ENCODE measurements around the gene S100A2.
"Not testable (repeated sequence)": the region's sequence is repeated elsewhere in the genome, so short reads cannot be mapped to it uniquely, and the experiment has no call there.

Gene S100A2

GRCh38 chr1:153532769-153533599 is 32.7 kb downstream of the S100A2 start:
- peak; percentile 48 to 54 for DNase-seq (ENCODE audit: low read depth in 2 of 2)

DNA sequence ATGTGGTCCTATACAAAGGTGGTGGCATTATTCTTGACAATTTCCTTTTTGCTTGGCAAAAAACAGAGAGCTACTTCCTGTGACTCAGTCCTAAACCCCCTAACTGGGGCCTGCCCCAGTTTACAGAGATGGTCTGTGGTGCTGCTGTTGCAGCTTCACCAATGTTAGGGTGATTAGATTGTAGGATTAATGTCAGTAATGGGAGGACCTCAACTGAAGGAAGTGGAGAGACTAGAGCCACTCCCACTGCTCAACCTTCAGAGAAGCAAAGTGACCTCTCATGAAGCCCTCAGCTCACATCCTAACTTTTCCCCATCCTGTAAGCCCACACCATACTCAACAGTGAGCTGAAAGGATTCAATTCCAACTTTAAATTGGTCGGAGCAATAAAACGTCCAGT is 33.5 kb downstream of the S100A2 start:
- peak in 1 of 2 donors; percentile 21 for DNase-seq (ENCODE audit: low read depth in 2 of 2)

DNA sequence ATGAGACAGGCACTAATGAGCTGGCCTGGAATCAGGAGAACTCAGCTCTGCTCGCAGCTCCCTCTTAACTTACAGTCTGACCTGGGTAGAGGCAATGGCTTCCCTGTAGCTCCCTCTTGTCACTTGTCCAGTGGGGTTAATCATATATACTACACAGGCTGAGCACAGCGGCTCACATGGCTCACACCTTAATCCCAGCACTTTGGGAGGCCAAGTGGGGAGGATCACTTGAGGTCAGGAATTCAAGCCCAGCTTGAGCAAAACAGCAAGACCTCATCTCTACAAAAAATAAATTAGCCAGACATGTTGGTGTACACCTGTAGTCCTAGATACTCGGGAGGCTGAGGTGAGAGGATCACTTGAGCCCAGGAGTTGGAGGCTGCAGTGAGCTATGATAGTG is 34.0 kb downstream of the S100A2 start:
- no peak for DNase-seq (ENCODE audit: low read depth in 2 of 2)

DNA sequence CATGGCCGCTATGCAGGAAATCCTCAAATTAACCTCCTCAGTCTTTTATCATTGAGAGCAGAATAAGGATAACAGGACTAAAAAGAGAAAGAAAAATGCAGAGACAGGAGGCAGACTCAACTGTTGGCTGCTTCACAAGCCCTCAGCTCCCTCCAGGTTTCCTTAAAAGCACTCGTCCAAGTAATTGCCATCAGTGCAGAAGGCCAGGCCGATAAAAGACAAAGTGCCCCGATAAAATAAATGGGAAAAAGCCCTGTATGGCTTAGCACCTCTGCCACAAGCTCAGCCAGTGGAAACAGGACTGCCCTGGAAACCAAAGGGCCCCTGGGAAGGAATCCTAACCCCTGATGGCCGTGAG is 38.0 kb downstream of the S100A2 start:
- no peak for DNase-seq (ENCODE audit: low read depth in 2 of 2)

DNA sequence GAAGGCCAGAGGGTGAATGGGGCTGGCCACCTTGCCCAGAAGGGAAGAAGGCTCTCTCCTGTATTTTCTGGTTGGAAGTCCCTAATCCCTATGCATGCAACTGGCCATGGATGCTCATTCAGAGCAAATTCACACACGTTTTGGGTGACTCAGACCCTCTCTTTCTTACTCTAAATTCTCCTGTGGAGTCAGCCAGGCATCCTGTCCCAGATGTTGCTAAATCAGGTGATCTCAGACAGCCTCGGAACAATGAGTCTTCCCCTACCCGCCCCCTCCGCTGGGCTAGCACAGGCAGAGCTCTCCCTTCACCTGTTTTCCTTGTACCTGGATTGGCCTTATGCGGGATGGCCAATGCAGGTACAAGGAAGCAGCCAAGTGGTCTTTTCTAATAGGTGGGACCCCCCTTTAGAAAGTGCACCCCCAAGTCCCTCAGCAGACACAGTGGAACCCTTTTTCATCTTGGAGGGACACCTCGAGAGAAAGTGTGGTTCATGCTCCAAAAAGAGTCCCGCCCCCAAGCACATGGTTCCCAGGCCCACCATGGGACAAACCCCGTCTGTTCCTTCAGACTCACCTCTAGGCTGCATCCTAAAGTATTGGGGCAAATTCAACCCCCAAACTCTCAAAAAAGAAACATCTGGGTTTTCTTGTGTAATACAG is 38.5 kb downstream of the S100A2 start:
- DNase-seq (ENCODE audit: low read depth in 2 of 2): no peak

- DNase-seq (ENCODE audit: low read depth in 2 of 2): no peak
These were observed 39.5 kb downstream of the S100A2 start for GRCh38 chr1:153526132-153526543.

DNA sequence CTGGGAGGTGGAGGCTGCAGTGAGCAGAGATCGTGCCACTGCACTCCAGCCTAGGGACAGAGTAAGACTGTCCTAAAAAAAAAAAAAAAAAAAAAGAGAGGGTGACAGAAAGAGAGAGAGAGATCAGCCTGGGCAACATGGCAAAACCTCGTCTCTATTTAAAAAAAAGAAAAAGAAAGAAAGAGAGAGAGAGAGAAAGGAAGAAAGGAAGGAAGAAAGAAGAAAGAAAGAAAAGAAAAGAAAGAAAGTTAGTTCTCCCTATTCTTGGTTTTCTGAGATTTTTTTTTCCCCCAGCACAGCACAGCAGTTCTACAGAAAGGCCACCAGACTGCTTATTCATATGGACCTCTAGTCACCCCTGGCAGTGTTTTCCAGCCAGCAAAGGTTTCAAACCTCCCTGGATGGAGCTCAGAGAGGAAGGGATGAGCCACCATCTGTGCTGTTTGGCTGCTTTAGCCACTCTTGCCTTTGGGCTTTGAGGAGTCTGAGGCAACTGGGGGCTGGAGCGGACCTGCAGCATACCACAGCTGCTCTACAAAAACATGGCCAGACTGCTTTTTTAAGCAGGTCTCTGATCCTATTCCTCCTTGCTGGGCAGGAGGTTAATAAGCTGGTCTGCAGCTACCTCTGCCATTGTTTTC is 40.4 kb downstream of the S100A2 start:
- no peak for DNase-seq (ENCODE audit: low read depth in 2 of 2)

- not testable (repeated sequence) for DNase-seq (ENCODE audit: low read depth in 2 of 2)
These were observed 43.1 kb downstream of the S100A2 start for GRCh38 chr1:153522353-153523048.

- not testable (repeated sequence) for DNase-seq (ENCODE audit: low read depth in 2 of 2)
These were observed 43.8 kb downstream of the S100A2 start for GRCh38 chr1:153521808-153522207.

DNA sequence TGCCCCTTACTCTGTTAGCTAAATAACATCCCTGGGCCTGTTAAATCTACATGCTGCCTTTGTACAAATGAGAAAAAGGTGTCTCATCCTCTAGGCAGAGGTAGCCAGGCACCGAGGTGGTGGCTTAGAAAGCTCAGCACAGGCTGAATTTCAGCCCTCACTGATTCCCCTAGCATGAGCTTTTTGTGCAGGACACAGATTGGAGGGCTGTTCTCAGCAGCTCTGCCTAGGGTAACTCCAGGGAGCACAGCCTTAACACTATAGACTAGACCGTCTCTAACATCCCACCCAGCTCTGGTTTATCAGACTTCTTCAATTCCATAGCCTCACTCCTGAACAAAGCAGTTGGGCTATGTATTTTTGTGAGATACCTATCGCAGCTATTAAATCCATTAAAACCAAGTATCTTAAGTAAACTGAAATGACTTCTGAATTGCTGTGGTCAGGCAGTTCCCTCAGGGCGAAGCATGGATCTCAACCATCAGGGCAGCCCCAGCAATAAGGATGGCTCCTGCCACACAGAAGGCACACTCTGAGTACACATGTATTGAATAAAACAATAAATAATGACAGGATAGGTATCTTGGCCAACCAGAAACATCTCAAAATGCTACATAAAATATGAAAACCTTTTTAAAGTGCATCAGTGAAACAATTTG is 44.7 kb downstream of the S100A2 start:
- no peak for DNase-seq (ENCODE audit: low read depth in 2 of 2)

DNA sequence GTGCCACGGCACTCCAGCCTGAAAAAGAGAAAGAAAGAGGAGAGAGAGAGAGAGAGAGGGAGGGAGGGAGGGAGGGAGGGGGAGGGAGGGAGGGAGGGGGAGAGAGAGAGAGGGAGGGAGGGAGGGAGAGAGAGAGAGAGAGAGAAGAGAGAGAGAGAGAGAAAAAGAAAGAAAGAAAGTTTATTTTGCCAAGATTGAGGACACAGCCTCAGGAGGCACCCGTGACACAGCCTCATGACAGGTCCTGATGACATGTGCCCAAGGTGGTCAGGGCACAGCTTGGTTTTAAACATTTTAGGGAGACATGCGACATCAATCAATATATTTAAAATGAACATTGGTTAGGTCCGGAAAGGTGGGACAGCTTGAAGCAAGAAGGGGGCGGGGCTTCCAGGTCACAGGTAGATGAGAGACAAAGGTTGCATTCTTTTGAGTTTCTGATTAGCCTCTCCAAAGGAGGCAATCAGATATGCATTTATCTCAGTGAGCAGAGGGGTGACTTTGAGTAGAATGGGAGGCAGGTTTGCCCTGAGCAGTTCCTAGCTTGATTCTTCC is 45.4 kb downstream of the S100A2 start:
- not testable (repeated sequence) for DNase-seq (ENCODE audit: low read depth in 2 of 2)

- DNase-seq (ENCODE audit: low read depth in 2 of 2): no peak
These were observed 46.4 kb downstream of the S100A2 start for GRCh38 chr1:153519242-153519641.

DNA sequence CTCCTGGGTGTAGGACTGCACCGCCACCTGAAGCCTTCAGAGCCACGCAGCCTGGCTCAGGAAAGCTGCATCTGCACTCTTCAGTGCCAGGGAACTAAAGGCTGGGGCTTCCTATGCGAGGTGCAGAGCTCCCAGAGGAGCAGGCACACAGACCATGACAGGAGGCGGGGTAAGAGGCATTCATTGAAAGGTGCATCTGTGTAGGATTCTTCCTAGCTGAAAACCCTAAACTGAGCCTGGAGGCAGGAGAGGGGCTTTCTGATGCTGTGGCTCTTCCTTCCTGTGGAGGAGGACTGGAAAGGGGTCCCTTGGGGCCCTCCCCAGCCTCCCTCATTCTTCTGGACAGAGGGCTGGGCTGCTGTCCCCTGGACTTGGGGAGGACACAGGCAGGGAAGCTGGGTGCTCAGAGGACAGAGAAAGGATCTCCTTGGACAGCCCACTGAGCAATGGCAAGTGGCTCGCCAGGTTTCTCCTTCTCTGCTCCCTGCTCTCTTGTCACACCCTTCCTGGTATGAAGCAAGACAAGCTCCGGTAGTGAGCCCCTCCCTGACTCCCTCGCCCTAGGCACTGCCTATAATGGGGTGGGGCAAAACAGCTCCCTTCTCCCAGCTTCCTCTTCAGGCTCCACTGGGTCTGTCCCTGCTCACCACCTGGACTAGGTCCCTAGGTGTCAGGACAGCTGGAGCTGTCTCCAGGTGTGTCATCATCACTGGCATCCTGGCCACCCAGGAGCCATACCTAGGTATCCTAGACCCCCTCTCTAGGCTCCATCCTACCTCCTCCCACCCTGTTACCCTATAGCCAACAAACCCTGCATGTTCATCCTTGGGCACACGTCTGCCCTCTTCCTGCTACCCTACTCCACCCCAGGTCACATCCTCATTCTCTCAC is 49.9 kb downstream of the S100A2 start:
- DNase-seq (ENCODE audit: low read depth in 2 of 2): no peak

DNA sequence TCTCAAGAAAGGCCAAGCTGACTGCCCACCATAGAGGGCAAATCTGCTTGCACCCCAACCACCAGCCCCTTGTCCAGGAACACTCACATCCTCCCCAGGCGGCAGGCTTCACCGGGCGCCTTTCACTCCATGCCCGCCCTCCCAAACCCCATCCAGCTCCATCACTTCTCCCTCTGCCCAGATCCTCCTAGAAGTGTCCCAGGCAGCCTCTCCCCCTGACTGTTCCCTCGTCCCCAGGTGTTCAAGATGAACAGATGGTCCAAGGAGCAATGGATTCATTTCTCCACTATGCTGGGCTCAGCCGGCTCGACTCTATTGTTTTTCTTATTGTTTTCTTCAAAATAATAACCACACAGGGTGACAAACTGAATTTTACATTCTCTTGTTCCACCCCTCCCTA is 52.0 kb downstream of the S100A2 start:
- DNase-seq (ENCODE audit: low read depth in 2 of 2): no peak

DNA sequence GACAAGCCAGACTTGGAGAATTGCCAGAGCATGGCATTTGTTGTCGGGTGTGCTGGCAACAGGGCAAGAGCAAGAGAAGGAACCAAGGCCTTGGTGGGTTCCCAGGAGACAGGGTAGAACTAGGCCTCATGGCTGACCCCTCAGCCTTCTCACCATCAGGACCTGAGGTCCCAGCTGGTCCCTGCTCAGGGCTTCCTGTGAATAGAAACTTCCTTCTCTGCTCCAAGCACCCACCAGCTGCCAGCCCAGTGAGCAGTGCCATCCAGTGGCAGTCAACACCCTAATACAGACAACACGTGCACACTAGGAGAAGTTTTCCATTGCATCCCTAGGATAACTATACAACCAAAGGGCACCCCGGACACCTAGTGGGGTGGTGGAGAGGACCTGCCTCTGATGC is 52.6 kb downstream of the S100A2 start:
- no peak for DNase-seq (ENCODE audit: low read depth in 2 of 2)
